H9 (cell line): ENCODE data around the gene TMIGD2. TPM values are rescaled to one million over a fixed set of nuclear protein-coding genes. Genes with fewer than 3 reads are reported as not detected.

Source experiments
- DNase-seq: peaks from one replicate; pipeline ENCODE4 v3.0.0-alpha.2; 2017
- H2AFZ ChIP-seq: one replicate; pipeline ENCODE4 v1.6.1; 2013; ENCODE audit warnings: mild to moderate bottlenecking, low read length, control low read depth, moderate library complexity
- H2AK5ac ChIP-seq: 2 replicates; pipeline ENCODE4 v1.6.1; 2013; ENCODE audit warnings: low read length, control low read depth, mixed read lengths; ENCODE audit not compliant: insufficient read length
- H2BK120ac ChIP-seq: one replicate; pipeline ENCODE4 v1.6.1; 2013; ENCODE audit warnings: low read depth, mild to moderate bottlenecking, low read length, control low read depth, inconsistent platforms; ENCODE audit not compliant: poor library complexity, severe bottlenecking
- H2BK12ac ChIP-seq: 2 replicates; pipeline ENCODE4 v1.6.1; 2013; ENCODE audit warnings: low read length, control low read depth, mixed read lengths, low read depth; ENCODE audit not compliant: insufficient read length
- H2BK15ac ChIP-seq: 2 replicates; pipeline ENCODE4 v1.6.1; 2013; ENCODE audit warnings: low read depth, low read length, control low read depth
- H2BK20ac ChIP-seq: one replicate; pipeline ENCODE4 v1.6.1; 2013; ENCODE audit warnings: low read depth, mild to moderate bottlenecking, low read length, control low read depth, inconsistent platforms; ENCODE audit not compliant: poor library complexity, severe bottlenecking
- H2BK5ac ChIP-seq: 2 replicates; pipeline ENCODE4 v1.6.1; 2013; ENCODE audit warnings: low read length, control low read depth, mixed read lengths; ENCODE audit not compliant: insufficient read length
- H3K14ac ChIP-seq: 2 replicates; pipeline ENCODE4 v1.6.1; 2013; ENCODE audit warnings: low read length, control low read depth; ENCODE audit not compliant: insufficient read depth
- H3K18ac ChIP-seq: 2 replicates; pipeline ENCODE4 v1.6.1; 2013; ENCODE audit warnings: low read depth, mild to moderate bottlenecking, mixed read lengths, low read length, control low read depth; ENCODE audit not compliant: insufficient read length
- H3K23ac ChIP-seq: 2 replicates; pipeline ENCODE4 v1.6.1; 2013; ENCODE audit warnings: low read length, control low read depth, mixed read lengths, low read depth; ENCODE audit not compliant: insufficient read length
- H3K23me2 ChIP-seq: 2 replicates; pipeline ENCODE4 v1.6.1; 2013; ENCODE audit warnings: low read depth, mild to moderate bottlenecking, mixed read lengths, low read length, control low read depth; ENCODE audit not compliant: insufficient read length, poor library complexity, severe bottlenecking
- H3K27ac ChIP-seq: 2 replicates; pipeline ENCODE4 v1.5.1; 2013; ENCODE audit warnings: low read length, control low read depth, mixed read lengths, low read depth; ENCODE audit not compliant: insufficient read length
- H3K27me3 ChIP-seq: 2 replicates; pipeline ENCODE4 v1.6.1; 2013; ENCODE audit warnings: low read length, control low read depth, inconsistent platforms; ENCODE audit not compliant: insufficient read depth
- H3K4ac ChIP-seq: 2 replicates; pipeline ENCODE4 v1.6.1; 2013; ENCODE audit warnings: low read depth, mild to moderate bottlenecking, control low read depth, inconsistent platforms, low read length, moderate library complexity
- H3K4me1 ChIP-seq: 2 replicates; pipeline ENCODE4 v1.6.1; 2013; ENCODE audit warnings: low read length, control low read depth, inconsistent platforms; ENCODE audit not compliant: insufficient read depth
- H3K4me2 ChIP-seq: 2 replicates; pipeline ENCODE4 v1.6.1; 2013; ENCODE audit warnings: low read length, control low read depth, mixed read lengths; ENCODE audit not compliant: insufficient read length, insufficient read depth
- H3K56ac ChIP-seq: 2 replicates; pipeline ENCODE4 v1.6.1; 2013; ENCODE audit warnings: low read depth, mild to moderate bottlenecking, mixed read lengths, low read length, control low read depth; ENCODE audit not compliant: insufficient read length
- H3K79me1 ChIP-seq: 2 replicates; pipeline ENCODE4 v1.6.1; 2013; ENCODE audit warnings: low read depth, mild to moderate bottlenecking, moderate library complexity, low read length, control low read depth, inconsistent platforms; ENCODE audit not compliant: insufficient read depth, poor library complexity, severe bottlenecking
- H3K79me2 ChIP-seq: 2 replicates; pipeline ENCODE4 v1.6.1; 2013; ENCODE audit warnings: low read length, control low read depth, inconsistent platforms; ENCODE audit not compliant: insufficient read depth
- H3K9ac ChIP-seq: 2 replicates; pipeline ENCODE4 v1.6.1; 2013; ENCODE audit warnings: low read length, control low read depth, mixed read lengths; ENCODE audit not compliant: insufficient read length; ENCODE audit errors: extremely low read depth
- H3K9me3 ChIP-seq: one replicate; pipeline ENCODE4 v1.6.1; 2013; ENCODE audit warnings: low read depth, low read length, inconsistent platforms; ENCODE audit not compliant: control insufficient read depth
- H3T11ph ChIP-seq: one replicate; pipeline ENCODE4 v1.6.1; 2013; ENCODE audit warnings: mild to moderate bottlenecking, low read length, control low read depth, inconsistent platforms
- H4K20me1 ChIP-seq: one replicate; pipeline ENCODE4 v1.6.1; 2013; ENCODE audit not compliant: control insufficient read depth, insufficient read length, insufficient read depth
- H4K5ac ChIP-seq: 2 replicates; pipeline ENCODE4 v1.6.1; 2013; ENCODE audit warnings: low read depth, mild to moderate bottlenecking, mixed read lengths, low read length, control low read depth; ENCODE audit not compliant: insufficient read length
- H4K8ac ChIP-seq: replicated peaks from 2 replicates; pipeline ENCODE4 v1.6.1; 2013; ENCODE audit warnings: low read length, control low read depth, mixed read lengths, low read depth; ENCODE audit not compliant: insufficient read length
- H4K91ac ChIP-seq: 2 replicates; pipeline ENCODE4 v1.6.1; 2013; ENCODE audit warnings: low read depth, mild to moderate bottlenecking, moderate library complexity, mixed read lengths, low read length, control low read depth; ENCODE audit not compliant: insufficient read length
- H3K27ac Mint-ChIP-seq, 3 experiments: 2 replicates in 2 of 3; 3 replicates in 1 of 3; pipeline ENCODE4 v1.8.0; 2020 to 2021; ENCODE audit warnings: mixed read lengths in 3 of 3, mild to moderate bottlenecking in 1 of 3, moderate library complexity in 1 of 3
- H3K27me3 Mint-ChIP-seq: 2 replicates; pipeline ENCODE4 v1.8.0; 2021; ENCODE audit warnings: low read depth, mild to moderate bottlenecking, moderate library complexity, mixed read lengths
- H3K36me3 Mint-ChIP-seq, 3 experiments: 2 replicates in 2 of 3; 3 replicates in 1 of 3; pipeline ENCODE4 v1.8.0; 2020 to 2021; ENCODE audit warnings: low read depth in 3 of 3, mixed read lengths in 3 of 3; ENCODE audit not compliant: insufficient read depth in 1 of 3
- H3K4me1 Mint-ChIP-seq, 2 experiments: 2 replicates each; pipeline ENCODE4 v1.8.0; 2020; ENCODE audit warnings: mixed read lengths in 2 of 2
- H3K4me3 Mint-ChIP-seq, 2 experiments: 2 replicates in 1 of 2; 3 replicates in 1 of 2; pipeline ENCODE4 v1.8.0; 2020 to 2021; ENCODE audit warnings: mild to moderate bottlenecking in 2 of 2, mixed read lengths in 2 of 2, moderate library complexity in 1 of 2
- H3K9me3 Mint-ChIP-seq, 2 experiments: 2 replicates in 1 of 2; 3 replicates in 1 of 2; pipeline ENCODE4 v1.8.0; 2020; ENCODE audit warnings: mild to moderate bottlenecking in 2 of 2, mixed read lengths in 2 of 2, moderate library complexity in 1 of 2
- CTCF ChIP-seq: fragments of 200-600 bp; sonication (generic); conservative IDR thresholded peaks from 3 replicates; pipeline ENCODE4 v1.8.0; 2021; ENCODE audit warnings: antibody characterized with exemption, mild to moderate bottlenecking
- WGBS: extraction: QIAGEN DNeasy Blood & Tissue Kit; methylation state at CpG from one replicate; pipeline ENCODE4 v1.1.7; 2013; ENCODE audit warnings: missing lambda C conversion rate, low lambda C conversion rate, mixed read lengths; ENCODE audit not compliant: insufficient read length; ENCODE audit errors: extremely low coverage; 5-methylcytosine and 5-hydroxymethylcytosine counted together
- total RNA-seq: library from RNA; stranded (reverse); gene quantifications from 2 replicates; pipeline ENCODE4 v1.2.1, GENCODE V29; 2021

The TMIGD2 gene
- total RNA-seq, 1 experiment from 2014 or later, result 0.26 TPM

DNA sequence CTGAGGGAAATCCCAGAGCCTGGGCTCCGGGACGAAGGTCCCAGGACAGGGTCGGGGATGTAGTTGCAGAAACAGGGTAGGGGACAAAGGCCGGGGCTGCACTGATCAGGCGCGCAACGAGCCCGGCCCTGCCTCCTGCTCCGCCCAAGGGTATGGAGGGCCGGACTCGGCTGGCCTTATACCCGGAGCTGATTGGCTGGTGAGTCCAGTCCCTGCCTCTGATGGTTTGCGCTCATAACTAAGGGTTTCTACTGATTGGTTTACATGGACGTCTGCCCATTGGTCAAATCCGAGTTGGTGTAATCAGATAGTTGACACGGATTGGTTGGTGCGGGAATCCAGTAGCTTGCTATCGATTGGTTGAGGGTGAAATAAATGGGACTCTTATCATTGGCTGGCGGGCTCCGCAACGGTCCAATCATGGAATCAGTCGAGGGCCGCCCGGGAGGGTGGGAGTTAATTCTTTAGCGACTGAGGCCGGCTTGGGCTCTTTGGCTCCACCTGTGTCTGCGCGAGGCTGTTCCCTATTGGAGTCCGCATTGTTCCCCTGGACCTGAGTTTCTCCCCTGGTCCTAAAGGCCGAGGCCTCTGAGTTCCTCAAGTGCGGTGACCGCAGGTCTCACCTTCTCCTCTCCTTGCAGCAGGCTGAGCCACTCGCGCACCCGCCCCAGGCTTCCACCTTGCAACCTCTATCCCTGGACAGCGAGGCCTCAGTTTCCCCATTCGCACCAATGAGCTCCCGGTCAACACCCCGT is 40.6 kb upstream of the TMIGD2 start:
- Mint-ChIP-seq H3K27ac (peak overlapping the region; percentile 94 to 99 (median 99)), H3K9me3 (no peaks in the 10 kb centered on the region; a peak in 1 of 5 replicates)
- no CpG with 5 or more reads among the region's 39 CpGs for WGBS

More for the DNA sequence above, 40.6 kb upstream of the TMIGD2 start:
- Histone ChIP-seq H4K5ac (no peak overlapping the region), H4K8ac (no peak overlapping the region), H3T11ph (no peak overlapping the region), H3K18ac (peak overlapping the region; percentile 86), H3K27me3 (no peaks in the 10 kb centered on the region), H4K20me1 (no peaks in the 10 kb centered on the region), H3K9ac (peak overlapping the region; percentile 88), H3K27ac (peak overlapping the region; percentile 20), H3K79me2 (no peaks in the 10 kb centered on the region), H3K23me2 (peaks cover 17% of the 10 kb centered on the region), H2AFZ (no peak overlapping the region), H3K79me1 (no peaks in the 10 kb centered on the region), H3K4ac (no peak overlapping the region; the same call in 1 of the 2 replicates), H3K56ac (no peak overlapping the region), H3K14ac (peak overlapping the region; percentile 87; the same call in 1 of the 2 replicates), H3K9me3 (no peaks in the 10 kb centered on the region), H3K23ac (no peak overlapping the region), H3K4me1 (no peaks in the 10 kb centered on the region), H3K4me2 (peak overlapping the region; percentile 63), H2BK20ac (no peak overlapping the region), H2BK12ac (no peak overlapping the region), H4K91ac (no peak overlapping the region), H2AK5ac (no peak overlapping the region), H2BK5ac (no peak overlapping the region), H2BK120ac (peak overlapping the region; percentile 52), H2BK15ac (no peak overlapping the region)
- Mint-ChIP-seq H3K4me3 (peak overlapping the region; percentile 85 to 92), H3K36me3 (peaks cover 11 to 24% (median 22%) of the 10 kb centered on the region in 3 experiments), H3K4me1 (peaks cover 14 to 20% of the 10 kb centered on the region in 2 experiments), H3K27me3 (peaks cover 9% of the 10 kb centered on the region)
- peak; percentile 99 for DNase-seq
- TF ChIP-seq CTCF, result peak; percentile 53
